Activated B cell treated with CpG ODN at 0.5 μM for 24 hours (primary cell): ENCODE data around the gene BAZ1B. TPM values are rescaled to one million over a fixed set of nuclear protein-coding genes. Genes with fewer than 3 reads are reported as not detected.

Experiments
- ATAC-seq: fragments of 200-7000 bp; cut with Tn5 transposase; one replicate; pipeline ENCODE4 v1.10.0; 2021; ENCODE audit warnings: low read depth, mild to moderate bottlenecking, moderate library complexity
- CTCF ChIA-PET: fragments of 350-600 bp; sonication (Branson Sonifier 250); formaldehyde crosslinking; loops from one replicate; lab custom pipeline; 2021; ENCODE audit warnings: antibody characterized with exemption; lab: Charles Lee
- POLR2A ChIA-PET: fragments of 350-600 bp; sonication (Branson Sonifier 250); formaldehyde crosslinking; loops from one replicate; lab custom pipeline; 2021; ENCODE audit warnings: antibody characterized with exemption; lab: Charles Lee
- DNase-seq: peaks from one replicate; pipeline ENCODE4 v3.0.0; 2022
- H3K27ac Mint-ChIP-seq: one replicate; pipeline ENCODE4 v1.8.0; 2020; ENCODE audit warnings: mixed read lengths
- H3K27me3 Mint-ChIP-seq: one replicate; pipeline ENCODE4 v1.8.0; 2021; ENCODE audit warnings: mixed read lengths
- H3K36me3 Mint-ChIP-seq: one replicate; pipeline ENCODE4 v1.8.0; 2021; ENCODE audit warnings: low read depth, mixed read lengths
- H3K4me1 Mint-ChIP-seq: one replicate; pipeline ENCODE4 v1.8.0; 2021; ENCODE audit warnings: mixed read lengths
- H3K4me3 Mint-ChIP-seq: one replicate; pipeline ENCODE4 v1.8.0; 2020; ENCODE audit warnings: mild to moderate bottlenecking, mixed read lengths
- H3K9me3 Mint-ChIP-seq: one replicate; pipeline ENCODE4 v1.8.0; 2020; ENCODE audit warnings: mixed read lengths
- CTCF ChIP-seq: fragments of 200-600 bp; IDR thresholded peaks from one replicate; pipeline ENCODE4 v1.8.0; 2022; ENCODE audit warnings: antibody characterized with exemption, mild to moderate bottlenecking
- intact Hi-C: fragments of 100-400 bp; cut with micrococcal nuclease; formaldehyde crosslinking; loops from one replicate; pipeline ENCODE4 v1.15.1; 2024
- total RNA-seq: library from RNA; stranded (reverse); gene quantifications from 2 replicates; pipeline ENCODE4 v1.2.3, GENCODE V29; 2022

The BAZ1B gene
- total RNA-seq, 1 donor from 2014 or later, result 59.1 TPM

GRCh38 chr7:73439410-73439704 lies 82.7 kb downstream of the BAZ1B start:
- Mint-ChIP-seq H3K36me3 (peaks cover 48% of the 10 kb centered on the region), H3K4me3 (no peak overlapping the region), H3K27ac (no peak overlapping the region), H3K27me3 (peaks cover 5% of the 10 kb centered on the region), H3K4me1 (peaks cover 2% of the 10 kb centered on the region), H3K9me3 (peaks cover 3% of the 10 kb centered on the region)
- ChIA-PET POLR2A (no interaction called here), CTCF (interaction anchor here (0.6 kb wide), 1 partner anchor 13 kb away, joined by 4 read pairs; no protein-coding TSS in a partner anchor)
- intact Hi-C loops, result no loop called here
- ATAC-seq (no peak), DNase-seq (no peak)
- TF ChIP-seq CTCF, result no peak

GRCh38 chr7:73438547-73439409 lies 83.3 kb downstream of the BAZ1B start:
- Mint-ChIP-seq H3K9me3 (peaks cover 3% of the 10 kb centered on the region), H3K4me1 (peaks cover 2% of the 10 kb centered on the region), H3K36me3 (peaks cover 42% of the 10 kb centered on the region), H3K4me3 (no peak overlapping the region), H3K27me3 (peaks cover 5% of the 10 kb centered on the region), H3K27ac (no peak overlapping the region)
- ChIA-PET POLR2A (interaction anchor here (1.2 kb wide), 1 partner anchor 9 kb away, joined by 3 read pairs; no protein-coding TSS in a partner anchor), CTCF (no interaction called here)
- DNase-seq, result no peak
- intact Hi-C loops, result no loop called here
- no peak for TF ChIP-seq CTCF
- ATAC-seq, result no peak

- Mint-ChIP-seq H3K27me3 (peaks cover 5% of the 10 kb centered on the region), H3K36me3 (peaks cover 33% of the 10 kb centered on the region), H3K4me1 (peaks cover 2% of the 10 kb centered on the region), H3K27ac (no peak overlapping the region), H3K9me3 (peaks cover 3% of the 10 kb centered on the region), H3K4me3 (no peak overlapping the region)
- CTCF ChIA-PET, result no interaction called here
- POLR2A ChIA-PET, result interaction anchor here (1.2 kb wide), 1 partner anchor 10 kb away, joined by 3 read pairs; no protein-coding TSS in a partner anchor
- ATAC-seq (no peak), DNase-seq (no peak)
- intact Hi-C loops, result no loop called here
- TF ChIP-seq CTCF, result no peak
These were observed 84.3 kb downstream of the BAZ1B start for GRCh38 chr7:73437621-73438416.

- peaks cover 26% of the 10 kb centered on the region for H3K36me3 Mint-ChIP-seq
- no peak overlapping the region for H3K4me3 Mint-ChIP-seq
- no peak for TF ChIP-seq CTCF
These were observed 85.0 kb downstream of the BAZ1B start for GRCh38 chr7:73437091-73437490.

More at GRCh38 chr7:73437091-73437490, 85.0 kb downstream of the BAZ1B start:
- DNase-seq (no peak), ATAC-seq (no peak)
- H3K9me3 Mint-ChIP-seq, result peaks cover 3% of the 10 kb centered on the region
- ChIA-PET POLR2A (interaction anchor here (1.2 kb wide), 1 partner anchor 11 kb away, joined by 3 read pairs; no protein-coding TSS in a partner anchor), CTCF (no interaction called here)
- H3K4me1 Mint-ChIP-seq, result peaks cover 4% of the 10 kb centered on the region
- intact Hi-C loops, result no loop called here
- H3K27ac Mint-ChIP-seq, result no peak overlapping the region
- H3K27me3 Mint-ChIP-seq, result peaks cover 5% of the 10 kb centered on the region
